Myometrial cell (primary cell): ENCODE data around the gene RLN1. TPM values are rescaled to one million over a fixed set of nuclear protein-coding genes. Genes with fewer than 3 reads are reported as not detected.

Source experiments
- total RNA-seq: library from RNA; depleted of rRNA; stranded (reverse); fragments of >200 nt; gene quantifications from 2 replicates; pipeline ENCODE4 v1.2.3, GENCODE V29; 2015

Gene RLN1
- not detected in 2 replicates for total RNA-seq

GRCh38 chr9:5338992-5339981 lies at the start of gene RLN1:
TSS of gene RLN1 (minus strand) at chr9:5339876. CDS start at chr9:5339746, 130 bp downstream.

GRCh38 chr9:5303840-5304795 lies 35.6 kb downstream of the RLN1 start, which contains the start of gene RLN2:
TSS of gene RLN2 (minus strand) at chr9:5304716. CDS start at chr9:5304580, 136 bp downstream.

Other genes with a start within 250 kb of the RLN1 start
- not detected in 2 replicates for gene INSL6, start 154.2 kb downstream of the RLN1 start, total RNA-seq
- gene INSL4, start 108.5 kb downstream of the RLN1 start, total RNA-seq = not detected in 2 replicates
- 0.18 TPM in 1 of 2 replicates, not detected in the other for gene RLN2, start 35.2 kb downstream of the RLN1 start, total RNA-seq
- 56.2 and 69.5 TPM in 2 replicates for gene PLGRKT, start 98.0 kb upstream of the RLN1 start, total RNA-seq
- gene CD274, start 110.7 kb upstream of the RLN1 start, total RNA-seq = 3.0 and 4.3 TPM in 2 replicates
- gene PDCD1LG2, start 170.7 kb upstream of the RLN1 start, total RNA-seq = 9.6 and 11.0 TPM in 2 replicates